PC-3 (cell line): ENCODE results near the gene TRIM52. TPM values are rescaled to one million over a fixed set of nuclear protein-coding genes. Genes with fewer than 3 reads are reported as not detected.
"Not testable (repeated sequence)": the region's sequence is repeated elsewhere in the genome, so short reads cannot be mapped to it uniquely, and the experiment has no call there.

Source experiments
- ATAC-seq: fragments of 200-7000 bp; cut with Tn5 transposase; 2 replicates; pipeline ENCODE4 v1.9.1; 2020; ENCODE audit warnings: mild to moderate bottlenecking, moderate library complexity
- BruUV-seq: library from RNA; stranded (reverse); fragments of 400-500 nt; replicated peaks from 2 replicates; lab custom pipeline; 2021; lab: Mats Ljungman, UMichigan
- CTCF ChIA-PET: fragments of 300-600 bp; sonication (Branson Sonifier 250); formaldehyde crosslinking; loops from one replicate; lab custom pipeline; 2022; ENCODE audit warnings: antibody characterized with exemption; lab: Charles Lee
- POLR2A ChIA-PET: fragments of 300-600 bp; sonication (Branson Sonifier 250); formaldehyde crosslinking; loops from one replicate; lab custom pipeline; 2022; ENCODE audit warnings: antibody characterized with exemption; ENCODE audit not compliant: unreplicated experiment; lab: Charles Lee
- DNase-seq: peaks from one replicate; pipeline ENCODE4 v3.0.0-alpha.2; 2015
- H2AFZ ChIP-seq: fragments of 300-600 bp; sonication (generic); 2 replicates; pipeline ENCODE4 v1.6.0; 2016; ENCODE audit warnings: antibody characterized with exemption, low read length
- H3F3A ChIP-seq: fragments of 300-600 bp; sonication (generic); one replicate; pipeline ENCODE4 v1.6.0; 2017; ENCODE audit warnings: antibody characterized with exemption, low read length, control low read depth, mild to moderate bottlenecking; ENCODE audit not compliant: unreplicated experiment
- H3K27ac ChIP-seq: fragments of 300-600 bp; sonication (generic); 2 replicates; pipeline ENCODE4 v1.5.1; 2016; ENCODE audit warnings: mild to moderate bottlenecking, low read length
- H3K27me3 ChIP-seq: fragments of 300-600 bp; sonication (generic); 2 replicates; pipeline ENCODE4 v1.6.1; 2016; ENCODE audit warnings: low read length, mixed read lengths
- H3K36me3 ChIP-seq: fragments of 300-600 bp; sonication (generic); 2 replicates; pipeline ENCODE4 v1.6.1; 2016; ENCODE audit warnings: low read depth, mixed run types, low read length, mixed read lengths
- H3K4me1 ChIP-seq: fragments of 300-600 bp; sonication (generic); 2 replicates; pipeline ENCODE4 v1.5.1; 2016; ENCODE audit warnings: low read length; ENCODE audit not compliant: insufficient read depth
- H3K4me2 ChIP-seq: fragments of 300-600 bp; sonication (generic); 2 replicates; pipeline ENCODE4 v1.6.0; 2016; ENCODE audit warnings: low read length
- H3K4me3 ChIP-seq: fragments of 300-600 bp; sonication (generic); 2 replicates; pipeline ENCODE4 v1.5.1; 2016; ENCODE audit warnings: mild to moderate bottlenecking, low read length, mixed read lengths
- H3K79me2 ChIP-seq: fragments of 300-600 bp; sonication (generic); 2 replicates; pipeline ENCODE4 v1.6.1; 2017; ENCODE audit warnings: low read length, mixed read lengths
- H3K9ac ChIP-seq: fragments of 300-600 bp; sonication (generic); 2 replicates; pipeline ENCODE4 v1.6.0; 2016; ENCODE audit warnings: mild to moderate bottlenecking, low read length
- H3K9me2 ChIP-seq: fragments of 300-600 bp; sonication (generic); replicated peaks from 2 replicates; pipeline ENCODE4 v1.6.1; 2016; ENCODE audit warnings: mixed run types, low read length, mixed read lengths
- H3K9me3 ChIP-seq: fragments of 300-600 bp; sonication (generic); 2 replicates; pipeline ENCODE4 v1.6.1; 2016; ENCODE audit warnings: low read length, mixed read lengths
- H4K20me1 ChIP-seq: fragments of 300-600 bp; sonication (generic); 2 replicates; pipeline ENCODE4 v1.6.1; 2016; ENCODE audit warnings: low read length, mixed read lengths
- EZH2 ChIP-seq: fragments of 300-600 bp; sonication (generic); IDR thresholded peaks from one replicate; pipeline ENCODE4 v1.6.1; 2017; ENCODE audit warnings: antibody characterized with exemption, mild to moderate bottlenecking, low read length; ENCODE audit not compliant: unreplicated experiment
- EZH2phosphoT487 ChIP-seq: fragments of 300-600 bp; sonication (generic); IDR thresholded peaks from 2 replicates; pipeline ENCODE4 v1.6.1; 2018; ENCODE audit warnings: mild to moderate bottlenecking, antibody characterized with exemption, low read length, borderline replicate concordance
- intact Hi-C: fragments of 100-400 bp; cut with micrococcal nuclease; formaldehyde crosslinking; loops from 2 replicates; pipeline ENCODE4 v1.9.0; 2023
- total RNA-seq: library from RNA; depleted of rRNA; stranded (reverse); fragments of >200 nt; gene quantifications from 2 replicates; pipeline ENCODE4 v1.2.3, GENCODE V29; 2014
- TF ChIP-seq, protein P1 (sequence below): fragments of 300-600 bp; sonication (generic); conservative IDR thresholded peaks from 2 replicates; pipeline ENCODE4 v1.5.1; 2017; ENCODE audit warnings: antibody characterized with exemption, low read depth, mild to moderate bottlenecking, low read length

Gene TRIM52
- total RNA-seq, 1 experiment from 2014 or later: 4.4 TPM

DNA sequence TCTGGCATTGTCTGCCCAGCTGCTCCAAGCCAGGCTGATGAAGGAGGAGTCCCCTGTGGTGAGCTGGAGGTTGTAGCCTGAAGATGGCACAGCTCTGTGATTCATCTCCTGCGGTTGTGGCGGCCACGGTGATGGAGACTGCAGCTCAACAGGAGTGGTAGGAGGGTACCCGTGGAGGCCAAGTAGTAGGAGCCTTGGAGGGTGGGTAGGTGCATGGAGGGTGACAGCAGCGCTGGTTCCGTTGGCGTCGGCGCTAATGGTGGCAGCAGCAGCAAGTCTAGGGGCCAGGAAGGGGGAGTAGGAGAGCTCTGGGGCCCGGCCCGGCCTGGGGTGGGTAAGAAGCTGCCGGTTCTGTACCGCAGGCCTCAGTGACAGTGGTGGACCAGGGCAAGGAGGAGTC is 22.4 kb upstream of the TRIM52 start:
- intact Hi-C loops: no loop called here
- TF ChIP-seq EZH2phosphoT487 (no peak), EZH2 (no peak)
- TF ChIP-seq, protein P1, sequence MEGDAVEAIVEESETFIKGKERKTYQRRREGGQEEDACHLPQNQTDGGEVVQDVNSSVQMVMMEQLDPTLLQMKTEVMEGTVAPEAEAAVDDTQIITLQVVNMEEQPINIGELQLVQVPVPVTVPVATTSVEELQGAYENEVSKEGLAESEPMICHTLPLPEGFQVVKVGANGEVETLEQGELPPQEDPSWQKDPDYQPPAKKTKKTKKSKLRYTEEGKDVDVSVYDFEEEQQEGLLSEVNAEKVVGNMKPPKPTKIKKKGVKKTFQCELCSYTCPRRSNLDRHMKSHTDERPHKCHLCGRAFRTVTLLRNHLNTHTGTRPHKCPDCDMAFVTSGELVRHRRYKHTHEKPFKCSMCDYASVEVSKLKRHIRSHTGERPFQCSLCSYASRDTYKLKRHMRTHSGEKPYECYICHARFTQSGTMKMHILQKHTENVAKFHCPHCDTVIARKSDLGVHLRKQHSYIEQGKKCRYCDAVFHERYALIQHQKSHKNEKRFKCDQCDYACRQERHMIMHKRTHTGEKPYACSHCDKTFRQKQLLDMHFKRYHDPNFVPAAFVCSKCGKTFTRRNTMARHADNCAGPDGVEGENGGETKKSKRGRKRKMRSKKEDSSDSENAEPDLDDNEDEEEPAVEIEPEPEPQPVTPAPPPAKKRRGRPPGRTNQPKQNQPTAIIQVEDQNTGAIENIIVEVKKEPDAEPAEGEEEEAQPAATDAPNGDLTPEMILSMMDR: no peak
- H3K36me3 ChIP-seq: no peaks in the 10 kb centered on the region
- no peak overlapping the region for H3K27ac ChIP-seq
- POLR2A ChIA-PET: no interaction called here
- no peaks in the 10 kb centered on the region for H3K9me2 ChIP-seq
- H3K4me3 ChIP-seq: no peak overlapping the region
- H2AFZ ChIP-seq: no peak overlapping the region
- H3K79me2 ChIP-seq: no peaks in the 10 kb centered on the region
- no peaks in the 10 kb centered on the region for H3K9me3 ChIP-seq
- no peaks in the 10 kb centered on the region for H3K4me1 ChIP-seq
- H4K20me1 ChIP-seq: no peaks in the 10 kb centered on the region
- no TSS peak for BruUV-seq
- no peaks in the 10 kb centered on the region for H3F3A ChIP-seq
- H3K4me2 ChIP-seq: no peak overlapping the region
- CTCF ChIA-PET: no interaction called here
- H3K27me3 ChIP-seq: peaks cover 5% of the 10 kb centered on the region; the same call in 1 of the 2 replicates
- DNase-seq (no peak), ATAC-seq (no peak)
- no peak overlapping the region for H3K9ac ChIP-seq

DNA sequence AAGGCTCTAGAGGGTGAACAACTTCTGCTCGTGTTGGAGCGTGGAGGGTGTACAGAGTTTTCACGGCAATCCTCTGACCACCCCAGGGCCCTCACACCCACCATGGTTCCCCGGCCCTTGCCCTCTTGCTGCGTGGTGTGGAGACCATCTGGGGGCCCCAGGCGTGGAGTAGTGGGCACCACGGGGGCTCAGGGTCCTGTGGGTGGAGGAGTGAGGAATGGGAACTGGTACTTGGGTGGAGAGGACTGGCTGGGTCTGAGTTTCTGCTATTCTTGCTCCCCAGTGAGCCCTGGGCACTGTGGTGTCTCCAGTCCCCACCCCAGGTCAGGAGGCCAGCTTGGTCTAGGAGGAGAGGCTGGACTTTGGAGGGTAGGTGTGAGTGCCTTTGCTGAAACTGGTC is 21.9 kb upstream of the TRIM52 start:
- TF ChIP-seq EZH2 (no peak), EZH2phosphoT487 (no peak)
- TF ChIP-seq, protein P1: no peak
- Histone ChIP-seq H3K9ac (no peak overlapping the region), H3K4me2 (no peak overlapping the region), H3K79me2 (no peaks in the 10 kb centered on the region), H3K27me3 (peaks cover 5% of the 10 kb centered on the region; the same call in 1 of the 2 replicates), H4K20me1 (no peaks in the 10 kb centered on the region), H2AFZ (no peak overlapping the region), H3F3A (no peaks in the 10 kb centered on the region), H3K9me3 (no peaks in the 10 kb centered on the region), H3K9me2 (no peaks in the 10 kb centered on the region), H3K4me1 (no peaks in the 10 kb centered on the region), H3K27ac (no peak overlapping the region), H3K4me3 (no peak overlapping the region), H3K36me3 (no peaks in the 10 kb centered on the region)
- no TSS peak for BruUV-seq
- DNase-seq: no peak
- no peak for ATAC-seq
- ChIA-PET POLR2A (no interaction called here), CTCF (no interaction called here)
- intact Hi-C loops: no loop called here

DNA sequence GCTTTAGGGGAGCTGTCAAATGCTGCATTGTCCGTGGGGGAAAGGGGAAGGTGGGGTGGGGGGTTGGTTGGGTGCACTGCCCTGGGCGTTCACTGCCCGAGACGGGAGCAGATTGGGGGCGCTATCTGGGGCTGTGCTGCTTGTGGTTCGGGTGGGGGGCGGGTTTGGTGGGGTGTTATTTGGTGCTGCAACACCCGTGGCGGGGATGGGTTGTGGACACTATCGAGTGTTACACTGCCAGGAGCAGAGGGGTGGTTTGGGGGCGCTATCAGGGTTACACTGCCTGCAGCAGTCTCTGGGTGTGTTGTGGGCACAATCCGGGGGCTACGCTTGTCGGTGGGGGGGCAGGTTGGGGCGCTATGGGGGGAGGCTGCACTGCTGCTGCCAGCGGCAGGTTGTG is 21.5 kb upstream of the TRIM52 start:
- H3K9ac ChIP-seq, ATAC-seq, H3K79me2 ChIP-seq, H3K4me1 ChIP-seq, BruUV-seq, H3K9me3 ChIP-seq, H3F3A ChIP-seq, H4K20me1 ChIP-seq, H3K4me2 ChIP-seq, intact Hi-C loops, H3K27me3 ChIP-seq, H3K4me3 ChIP-seq, POLR2A ChIA-PET, H2AFZ ChIP-seq, DNase-seq, CTCF ChIA-PET, H3K27ac ChIP-seq, H3K36me3 ChIP-seq, H3K9me2 ChIP-seq: not testable (repeated sequence)
